HG02885 (cell line): ENCODE measurements around the gene REPS2.

Experiments used
- ATAC-seq: cut with Tn5 transposase; IDR thresholded peaks from one replicate; pipeline ENCODE4 v1.9.1; 2021; ENCODE audit warnings: mild to moderate bottlenecking; ENCODE audit not compliant: unreplicated experiment, poor library complexity

The REPS2 gene

DNA sequence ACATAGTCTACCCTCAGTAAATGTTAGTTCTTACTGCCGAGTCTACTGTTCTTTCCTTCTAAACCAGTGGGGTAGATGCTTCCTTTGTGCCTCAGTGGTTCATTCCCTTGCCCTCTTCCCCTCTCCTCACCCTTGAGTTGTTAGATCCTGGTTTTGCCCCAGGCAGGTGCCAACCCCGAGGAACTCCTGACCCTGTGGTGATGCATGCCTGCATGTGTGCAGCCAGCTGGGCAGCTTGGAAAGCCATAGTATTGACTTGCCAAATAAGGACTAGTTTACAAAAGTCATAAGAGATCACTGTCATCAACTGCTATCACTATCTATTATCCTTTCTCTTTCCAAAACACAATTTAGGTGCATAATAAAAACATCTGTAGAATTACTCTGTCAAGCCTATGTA, 50.9 kb downstream of the REPS2 start:
- no peak for ATAC-seq

DNA sequence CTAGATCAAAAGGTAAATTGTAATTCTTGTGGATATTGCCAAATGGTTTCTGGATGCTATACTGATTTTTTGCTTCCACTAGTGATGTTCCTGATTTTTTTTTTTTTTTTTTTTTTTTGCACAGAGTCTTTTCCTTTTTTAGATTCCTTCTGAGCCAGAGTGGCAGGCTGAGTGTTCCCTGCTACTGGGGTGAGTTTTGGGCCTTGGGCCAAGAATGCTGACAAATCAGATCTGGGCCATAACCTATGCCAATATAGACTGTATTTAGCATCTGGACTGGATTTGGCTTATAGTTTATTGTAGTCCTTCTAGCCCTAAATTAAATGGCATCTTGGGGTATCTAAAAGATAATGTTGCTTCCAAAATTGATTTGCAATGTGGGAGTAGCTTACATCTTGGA, 52.8 kb downstream of the REPS2 start:
- no peak for ATAC-seq

DNA sequence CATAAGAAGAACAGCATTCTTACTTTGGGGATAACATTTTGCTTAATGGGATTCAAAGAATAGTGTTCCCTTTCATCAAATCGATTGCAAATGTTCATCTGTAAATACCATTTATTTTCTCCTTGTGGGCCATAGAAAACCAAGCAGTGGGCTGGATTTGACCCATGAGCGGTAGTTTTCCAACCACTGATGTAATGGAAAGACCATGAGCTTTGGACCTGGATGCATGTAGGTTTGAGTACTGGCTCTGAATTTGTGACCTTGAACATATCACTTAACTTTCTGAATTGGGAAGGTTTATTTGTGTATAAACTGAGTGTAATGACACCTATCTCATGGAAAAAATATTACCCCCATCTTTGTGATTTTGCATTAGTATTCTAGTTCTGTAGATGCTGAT, 54.3 kb downstream of the REPS2 start:
- no peak for ATAC-seq

DNA sequence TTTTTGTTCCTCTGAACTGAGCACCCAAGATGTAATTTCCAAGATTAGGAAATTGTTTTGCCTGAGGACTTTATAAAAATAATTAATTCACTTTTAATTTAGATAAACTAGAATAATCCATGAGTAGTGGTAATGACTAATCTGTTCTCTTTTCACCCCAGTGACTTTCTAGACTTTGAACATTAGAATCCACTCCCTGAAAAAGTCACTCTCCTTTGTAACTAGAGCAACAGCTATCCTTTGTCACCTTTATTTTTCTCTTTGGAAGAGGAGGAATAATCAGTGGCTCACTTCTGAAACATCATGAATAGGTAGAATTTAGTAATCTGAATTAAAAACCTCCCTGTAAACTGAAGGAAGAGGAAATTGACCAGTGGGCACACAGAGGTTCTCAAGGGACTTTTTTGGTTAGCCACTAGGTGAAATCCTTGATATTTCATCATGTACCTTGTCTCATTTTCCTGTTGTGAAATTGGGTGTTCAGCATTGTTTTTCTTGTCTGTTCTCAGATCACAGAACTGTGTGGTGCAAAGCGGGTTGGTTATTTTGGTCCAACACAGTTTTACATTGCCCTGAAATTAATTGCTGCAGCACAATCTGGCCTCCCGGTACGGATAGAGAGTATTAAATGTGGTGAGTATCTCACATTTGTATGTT, 59.4 kb downstream of the REPS2 start:
- ATAC-seq, result no peak

DNA sequence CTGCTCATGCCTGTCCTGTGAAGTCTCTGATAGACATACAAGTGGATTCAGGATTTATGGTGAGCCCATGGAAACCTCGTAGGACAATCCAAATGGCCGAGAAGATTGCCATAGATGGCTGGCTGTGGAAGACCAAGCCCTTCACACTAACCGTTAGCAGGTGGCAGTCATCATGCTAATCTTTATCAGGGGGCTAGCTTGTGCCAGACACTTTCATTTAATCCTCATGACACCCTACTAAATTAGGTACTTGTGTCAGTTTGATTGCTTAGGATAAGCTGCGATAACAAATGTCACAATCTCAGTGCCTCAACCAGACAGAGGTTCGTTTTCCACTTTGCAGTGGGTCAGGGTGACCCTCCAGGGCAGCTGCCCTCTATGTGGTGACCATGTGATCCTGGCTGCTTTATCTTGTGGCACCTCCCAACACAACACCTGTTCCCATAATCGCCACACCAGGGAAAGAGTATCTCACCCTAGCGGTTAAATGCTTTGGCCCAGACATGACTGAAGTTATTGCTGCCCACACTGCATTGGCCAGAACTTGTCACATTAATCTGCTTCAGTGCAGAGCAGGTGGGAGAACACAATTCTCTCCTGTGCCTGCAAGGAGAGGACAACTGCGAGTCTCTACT, 60.8 kb downstream of the REPS2 start:
- no peak for ATAC-seq

DNA sequence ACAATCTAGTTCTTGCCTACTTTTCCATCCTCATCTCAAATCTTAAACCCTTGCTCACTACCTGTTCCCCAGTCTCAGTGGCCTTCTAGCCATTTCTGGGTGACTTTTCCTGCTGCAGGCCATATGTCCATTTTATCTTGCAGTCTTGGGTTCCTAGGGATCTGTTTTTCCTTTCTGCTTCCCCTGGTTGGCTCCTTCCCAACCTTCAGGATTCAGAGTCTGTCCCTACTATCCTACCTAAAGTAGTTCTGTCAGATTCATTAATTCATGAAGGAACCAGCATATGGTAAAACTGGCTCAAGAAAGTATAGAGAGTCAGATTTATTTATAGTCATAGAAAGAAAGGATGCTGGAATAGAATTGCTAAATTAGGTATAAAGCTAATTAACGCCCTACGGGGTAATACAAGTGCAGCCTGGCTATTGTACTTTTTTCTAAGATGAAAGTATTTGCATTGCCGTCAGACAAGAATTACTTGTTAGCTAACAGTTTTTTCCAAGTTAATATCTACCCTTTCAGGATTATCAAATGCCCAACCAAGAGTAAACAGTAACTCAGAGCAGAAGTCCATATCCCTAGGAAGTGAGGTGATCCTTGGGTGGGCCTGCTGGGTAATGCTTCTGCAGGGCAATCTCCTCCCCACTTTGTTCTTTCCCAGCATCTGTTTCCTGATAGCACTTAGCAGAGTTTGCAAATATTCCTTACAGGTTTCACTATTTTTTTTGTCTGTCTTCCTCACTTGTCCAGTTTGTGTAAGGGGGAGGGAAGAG, 63.6 kb downstream of the REPS2 start:
- no peak for ATAC-seq

DNA sequence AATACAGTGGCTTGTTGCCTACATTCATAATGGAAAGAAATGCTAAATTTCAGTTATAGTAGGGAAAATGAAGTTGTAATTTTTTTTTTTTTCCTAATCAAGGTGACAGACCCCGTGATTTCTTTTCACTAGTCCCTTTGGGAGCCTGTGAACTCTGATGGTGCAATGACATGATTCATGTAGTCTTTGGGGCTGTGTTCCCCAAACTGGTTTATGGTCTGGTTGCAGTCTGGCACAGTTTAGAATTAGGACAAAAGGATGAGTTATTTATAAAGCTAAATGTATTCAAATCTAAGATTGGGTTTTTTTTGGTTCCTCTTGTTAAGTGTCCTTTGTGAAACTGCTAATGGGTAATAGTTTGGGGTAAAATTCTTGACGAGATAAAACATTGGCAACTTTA, 66.0 kb downstream of the REPS2 start:
- ATAC-seq, result no peak

DNA sequence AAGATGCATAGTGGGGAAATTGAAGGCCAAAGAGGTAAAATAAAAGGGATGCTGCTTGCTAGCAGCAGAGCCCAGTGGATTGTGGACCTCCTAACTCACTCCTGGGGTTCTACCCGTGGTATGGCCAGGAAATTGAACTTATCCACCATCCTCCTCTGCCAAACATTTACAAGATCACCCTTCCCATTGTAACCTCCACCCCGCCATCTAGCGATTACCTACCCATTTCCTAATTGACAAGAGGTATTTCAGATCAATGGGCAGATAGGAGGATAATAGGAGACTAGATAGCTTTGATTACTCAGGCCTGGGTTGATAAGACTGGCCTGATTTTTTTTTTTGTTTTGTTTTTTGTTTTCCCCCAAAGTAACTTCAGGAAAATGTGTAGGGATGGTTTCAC, 67.8 kb downstream of the REPS2 start:
- no peak for ATAC-seq

DNA sequence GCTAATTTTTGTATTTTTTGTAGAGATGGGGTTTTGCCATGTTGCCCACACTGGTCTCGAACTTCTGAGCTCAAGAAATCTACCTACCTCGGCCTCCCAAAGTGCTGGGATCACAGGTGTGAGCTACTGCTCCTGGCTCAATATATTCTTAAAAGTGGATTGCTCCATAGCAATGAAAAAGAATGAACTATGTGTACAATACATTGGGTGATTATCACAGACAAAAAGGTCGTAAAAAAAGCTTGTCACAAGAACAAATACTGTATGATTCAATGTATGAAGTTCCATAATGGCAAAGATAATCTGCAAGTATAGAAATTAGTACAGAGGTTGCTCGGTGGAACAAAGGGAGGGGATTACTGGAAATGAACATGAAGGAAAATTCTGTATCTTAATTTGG, 70.7 kb downstream of the REPS2 start:
- ATAC-seq, result no peak

DNA sequence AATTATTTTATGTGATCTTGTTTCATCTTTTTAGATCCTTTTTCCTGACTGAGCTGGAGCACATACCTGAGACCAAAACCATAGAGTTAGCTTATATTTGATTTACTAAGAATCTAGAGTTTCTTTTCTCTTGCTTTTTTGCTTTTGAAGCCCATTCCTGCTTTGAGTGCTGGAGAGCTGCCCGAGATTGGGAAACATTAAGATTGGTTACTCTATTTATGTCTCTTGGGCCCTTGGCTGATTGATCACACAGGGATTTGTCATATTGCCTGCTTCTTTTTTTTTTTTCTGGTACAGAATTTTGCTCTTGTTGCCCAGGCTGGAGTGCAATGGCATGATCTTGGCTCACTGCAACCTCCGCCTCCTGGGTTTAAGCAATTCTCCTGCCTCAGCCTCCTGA, 73.9 kb downstream of the REPS2 start:
- ATAC-seq, result no peak

DNA sequence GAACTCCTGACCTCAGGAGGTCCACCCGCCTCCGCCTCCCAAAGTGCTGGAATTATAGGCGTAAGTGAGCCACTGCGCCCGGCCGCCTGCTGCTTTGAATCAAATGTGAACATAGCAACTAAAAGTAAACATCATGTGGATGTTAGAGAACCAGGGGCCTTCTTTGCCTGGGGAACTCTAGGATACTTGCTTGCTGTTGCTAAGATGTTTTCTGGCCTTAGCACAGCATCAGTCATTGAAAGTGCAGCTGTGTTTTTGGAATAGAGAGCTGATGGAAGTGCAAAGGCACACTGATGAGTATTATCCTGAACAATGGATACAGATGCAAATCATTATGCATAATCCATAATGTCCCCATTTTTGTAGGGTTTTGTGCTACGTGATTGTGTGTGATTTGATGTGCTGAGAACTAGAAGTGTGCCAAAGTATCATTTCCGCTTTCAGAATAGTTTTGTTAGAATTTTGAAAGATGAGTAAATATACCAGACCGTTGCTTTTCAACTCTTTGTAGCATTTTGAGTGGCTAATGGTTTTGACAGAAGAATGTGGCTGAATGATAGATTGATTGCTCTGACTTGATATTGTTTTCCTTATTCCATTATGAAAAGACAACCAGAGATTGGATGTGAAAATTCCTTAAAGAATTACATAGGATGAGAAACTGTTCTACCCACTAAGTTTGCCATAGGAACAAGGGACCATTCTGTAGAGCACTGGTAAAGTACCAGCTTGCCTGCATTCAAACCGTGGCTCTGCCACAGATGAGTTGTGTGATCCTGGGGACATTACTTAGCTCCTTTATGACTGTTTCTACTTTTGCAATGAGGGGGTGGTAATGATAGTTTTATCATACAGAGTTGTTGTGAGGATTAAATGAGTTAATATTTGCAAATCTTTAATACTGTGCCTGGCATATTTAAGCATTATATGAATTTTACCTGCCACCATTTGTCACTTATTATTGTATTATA, 74.7 kb downstream of the REPS2 start:
- ATAC-seq, result peak; percentile 80

DNA sequence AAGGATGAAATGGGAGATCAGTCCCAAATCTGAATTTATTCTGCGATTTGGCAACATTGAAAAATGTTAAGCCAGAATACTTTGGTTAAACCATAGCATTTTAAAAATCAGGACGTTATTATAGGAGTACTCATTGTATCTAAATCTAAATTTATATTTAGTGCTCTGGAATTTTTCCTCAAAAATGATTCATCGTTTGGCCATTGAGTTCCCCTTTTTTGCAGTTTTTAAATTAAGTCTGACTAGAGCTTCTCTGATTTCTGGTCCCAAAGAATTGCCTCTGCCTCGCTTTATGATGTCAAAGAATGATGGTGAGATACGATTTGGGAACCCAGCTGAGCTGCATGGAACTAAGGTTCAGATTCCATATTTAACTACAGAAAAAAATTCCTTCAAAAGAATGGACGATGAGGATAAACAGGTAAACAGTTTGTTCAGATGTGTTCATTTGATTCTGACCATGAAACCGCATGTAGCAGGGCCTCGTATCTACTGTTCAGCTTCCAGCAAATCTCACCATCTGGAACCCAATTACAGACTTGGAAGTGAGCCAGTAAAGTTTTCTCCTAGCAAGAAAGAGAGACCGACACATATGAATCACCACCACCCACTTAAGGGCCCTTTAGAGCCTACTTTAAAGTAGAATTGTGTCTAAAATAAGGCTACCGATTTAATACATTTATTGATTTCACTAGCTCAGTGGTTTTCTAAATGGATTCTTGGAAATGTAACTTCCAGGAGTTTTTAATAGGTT, 75.6 kb downstream of the REPS2 start:
- ATAC-seq, result no peak

DNA sequence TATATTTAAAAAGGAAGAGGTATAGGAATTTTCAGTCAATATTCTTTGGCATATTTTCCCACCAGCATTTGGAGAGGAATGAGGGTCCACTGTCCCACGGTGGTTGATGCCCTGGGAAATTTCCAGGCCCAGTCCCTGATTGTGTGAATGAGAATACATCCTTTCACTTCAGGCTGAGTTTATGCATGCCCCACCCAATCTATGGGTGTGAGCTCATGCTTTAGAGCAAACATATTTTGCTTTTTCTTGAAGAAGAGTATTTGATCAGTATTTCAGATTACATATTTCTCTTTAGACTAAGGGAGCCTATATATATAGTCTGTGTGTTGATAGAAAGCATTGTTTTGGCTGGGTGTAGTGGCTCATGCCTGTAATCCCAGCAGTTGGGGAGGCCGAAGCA, 77.2 kb downstream of the REPS2 start:
- no peak for ATAC-seq

DNA sequence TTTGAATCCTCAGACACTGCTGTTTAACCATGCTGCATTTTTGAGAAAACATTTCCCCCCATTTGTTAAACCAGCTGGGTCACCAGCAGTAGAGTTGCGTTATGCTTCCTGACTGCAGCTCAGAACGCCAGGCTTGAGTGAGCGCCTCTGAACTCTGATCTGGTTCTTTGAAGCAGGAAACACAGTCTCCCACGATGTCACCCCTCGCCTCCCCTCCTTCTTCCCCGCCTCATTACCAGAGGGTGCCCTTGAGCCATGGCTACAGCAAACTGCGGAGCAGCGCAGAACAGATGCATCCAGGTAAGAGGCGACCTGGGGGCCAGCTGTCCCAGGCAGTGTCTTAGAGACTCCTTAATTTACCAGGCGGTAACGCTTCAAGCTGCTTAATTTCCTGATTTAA, 78.4 kb downstream of the REPS2 start:
- no peak for ATAC-seq

DNA sequence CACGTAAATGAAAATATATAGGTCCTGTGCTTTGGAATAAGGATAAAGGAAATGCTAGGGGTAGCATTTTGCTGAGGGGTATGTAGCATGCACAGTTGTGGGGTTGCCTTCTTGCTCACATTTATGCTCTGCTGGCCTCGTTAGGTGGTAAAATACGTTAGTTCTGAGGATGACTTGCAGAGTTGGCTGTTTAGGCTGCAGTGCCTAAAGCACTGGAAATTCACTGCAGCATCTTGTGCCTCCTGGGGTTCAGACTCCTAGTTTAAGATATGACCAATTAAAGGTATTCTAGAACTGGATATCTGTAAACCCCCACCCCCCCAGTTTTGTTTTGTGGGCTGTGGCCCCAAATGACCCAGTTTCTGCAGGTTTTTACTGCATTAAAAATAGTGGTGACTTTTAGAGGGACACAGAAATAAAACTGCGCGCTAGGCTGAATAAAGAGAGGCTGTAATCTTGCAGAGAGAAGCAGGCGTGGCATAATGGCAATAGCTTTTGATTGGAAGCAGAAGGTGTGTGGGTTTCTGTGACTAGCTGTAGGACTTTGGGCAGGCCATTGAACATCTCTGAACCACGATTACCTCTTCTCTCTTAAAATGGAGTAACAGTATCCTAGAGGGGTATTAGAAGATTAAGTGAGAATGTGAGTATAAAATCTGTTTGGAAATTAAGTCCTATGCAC, 79.3 kb downstream of the REPS2 start:
- ATAC-seq, result no peak

DNA sequence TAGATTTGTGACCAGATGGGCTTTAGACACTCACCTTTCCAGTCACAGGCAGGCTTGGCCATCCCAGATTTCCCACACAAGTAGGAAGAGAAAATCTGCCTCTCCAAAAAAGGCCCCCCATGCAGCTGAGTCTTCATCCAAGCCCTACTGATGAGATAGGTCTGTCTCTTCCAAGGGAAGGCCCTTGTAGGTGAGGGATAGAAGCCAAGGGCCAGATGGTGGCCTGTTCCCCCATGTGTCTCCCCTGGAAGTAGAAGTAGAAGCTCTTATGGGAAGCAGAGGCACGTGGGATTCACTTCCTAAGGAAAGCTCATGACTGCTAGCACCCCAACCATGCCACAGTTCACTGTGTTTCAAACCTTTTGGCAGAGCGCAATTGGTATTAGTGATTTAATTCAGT, 81.5 kb downstream of the REPS2 start:
- no peak for ATAC-seq

DNA sequence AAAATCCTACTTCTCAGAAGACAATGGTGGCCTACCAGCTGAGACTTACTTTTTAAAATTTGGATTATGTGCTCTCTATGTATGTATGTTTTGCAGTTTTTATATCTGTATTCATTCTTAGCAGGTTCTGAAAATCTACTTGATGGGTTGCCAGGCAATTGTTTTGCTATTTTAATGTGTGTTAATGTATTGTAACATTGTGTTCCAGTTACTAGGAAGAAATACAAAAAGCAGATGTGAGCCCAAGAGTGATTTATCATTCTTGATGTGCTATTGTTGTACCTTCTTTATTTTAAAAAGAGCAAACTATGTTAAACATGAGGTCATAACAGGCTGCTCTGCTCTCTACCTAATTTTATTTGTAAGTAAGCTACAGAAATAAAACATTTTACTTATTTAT, 81.9 kb downstream of the REPS2 start:
- ATAC-seq, result no peak

DNA sequence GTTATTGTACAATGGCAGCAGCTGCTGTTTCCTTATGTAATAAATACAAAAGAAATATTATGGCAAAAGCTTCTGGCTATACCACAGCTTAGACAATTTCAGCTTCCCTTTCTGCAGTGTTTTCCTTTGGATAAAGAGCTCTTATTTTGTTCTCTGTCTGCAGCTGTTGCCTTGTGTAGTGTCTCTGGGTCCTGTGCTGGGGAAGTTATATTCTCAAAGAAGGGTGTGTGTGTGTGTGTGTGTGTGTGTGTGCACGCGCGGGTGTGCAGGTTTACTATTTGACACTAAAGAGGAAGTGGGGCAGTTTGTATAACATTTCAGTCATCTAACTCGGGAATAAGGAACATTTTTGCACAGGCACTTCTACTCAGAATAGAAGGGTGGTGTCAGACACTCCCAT, 83.6 kb downstream of the REPS2 start:
- ATAC-seq, result no peak

DNA sequence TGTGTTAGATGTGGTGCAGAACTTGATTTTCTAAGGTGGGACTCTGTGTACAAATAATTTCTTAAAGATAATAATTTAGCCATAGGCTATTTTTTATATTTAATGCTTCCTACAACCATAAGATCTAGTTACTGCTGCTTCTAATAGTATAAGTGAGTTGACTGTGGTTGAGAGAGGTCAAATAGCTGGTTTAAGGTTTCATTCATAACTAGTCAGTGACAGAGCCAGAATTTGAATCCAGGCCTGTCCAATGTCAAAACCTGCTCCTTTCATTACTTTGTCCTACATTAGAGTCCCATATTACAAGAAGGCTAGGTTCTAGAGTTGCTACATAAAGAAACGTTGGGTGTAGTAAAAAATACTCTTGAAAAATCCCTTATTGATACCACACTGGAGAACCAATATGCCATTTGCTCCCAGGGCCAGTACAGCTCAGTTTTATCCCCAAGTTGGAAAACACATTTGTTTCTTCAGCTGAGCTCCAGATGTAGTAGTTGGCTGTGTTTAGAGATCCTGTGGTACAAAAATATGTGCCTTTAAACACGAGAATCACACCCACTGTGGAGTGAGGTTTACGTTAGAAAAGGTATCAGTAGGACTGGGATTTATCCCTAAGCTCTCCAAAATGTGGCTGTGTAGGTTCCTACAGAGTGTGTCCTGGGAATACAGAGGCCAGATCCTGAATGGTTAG, 84.3 kb downstream of the REPS2 start:
- no peak for ATAC-seq
